Measurements from ENCODE around the gene VPS13D. TPM values are rescaled to one million over a fixed set of nuclear protein-coding genes. Genes with fewer than 3 reads are reported as not detected.

VPS13D gene
- total RNA-seq, 2 donors from 2014 or later: 48.1 to 65.2 TPM

Small RNA genes within 50 kb of the gene (microRNA-seq; reads per million reads assigned to microRNA genes)
- 0 to 0.71 reads per million in 2 donors for gene MIR4632 (ENCODE audit: borderline number of aligned reads in 2 of 2, borderline replicate concordance in 1 of 2)

Other genes with a start within 250 kb of the VPS13D start
- gene MFN2, start 249.6 kb upstream of the VPS13D start, total RNA-seq: 100 to 1,000 TPM; 367 to 466 TPM
- 10 to 100 TPM; 19.1 to 31.0 TPM for gene MIIP, start 210.5 kb upstream of the VPS13D start, total RNA-seq
- gene TNFRSF8, start 166.7 kb upstream of the VPS13D start, total RNA-seq: 1 to 10 TPM; 3.0 to 6.0 TPM
- 10 to 100 TPM; 17.0 to 25.6 TPM for gene TNFRSF1B, start 63.0 kb upstream of the VPS13D start, total RNA-seq

Measured in right atrium auricular region (tissue), 2 donors.